Activated CD4-positive, alpha-beta T cell treated with anti-CD3 and anti-CD28 coated beads, Interleukin-2, Interleukin-4, amounts not matched to agents 100 ng/mL and 50 ng/mL, durations not matched to agents 16 hours and 8 hours (primary cell): Measurements from ENCODE around the gene CYP4F2.
"Not testable (repeated sequence)": the region's sequence is repeated elsewhere in the genome, so short reads cannot be mapped to it uniquely, and the experiment has no call there.

ENCODE experiments used
- DNase-seq: peaks from one replicate; pipeline ENCODE4 v3.0.0-alpha.2; 2020; ENCODE audit warnings: low spot score

The CYP4F2 gene, protein sequence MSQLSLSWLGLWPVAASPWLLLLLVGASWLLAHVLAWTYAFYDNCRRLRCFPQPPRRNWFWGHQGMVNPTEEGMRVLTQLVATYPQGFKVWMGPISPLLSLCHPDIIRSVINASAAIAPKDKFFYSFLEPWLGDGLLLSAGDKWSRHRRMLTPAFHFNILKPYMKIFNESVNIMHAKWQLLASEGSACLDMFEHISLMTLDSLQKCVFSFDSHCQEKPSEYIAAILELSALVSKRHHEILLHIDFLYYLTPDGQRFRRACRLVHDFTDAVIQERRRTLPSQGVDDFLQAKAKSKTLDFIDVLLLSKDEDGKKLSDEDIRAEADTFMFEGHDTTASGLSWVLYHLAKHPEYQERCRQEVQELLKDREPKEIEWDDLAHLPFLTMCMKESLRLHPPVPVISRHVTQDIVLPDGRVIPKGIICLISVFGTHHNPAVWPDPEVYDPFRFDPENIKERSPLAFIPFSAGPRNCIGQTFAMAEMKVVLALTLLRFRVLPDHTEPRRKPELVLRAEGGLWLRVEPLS

DNA sequence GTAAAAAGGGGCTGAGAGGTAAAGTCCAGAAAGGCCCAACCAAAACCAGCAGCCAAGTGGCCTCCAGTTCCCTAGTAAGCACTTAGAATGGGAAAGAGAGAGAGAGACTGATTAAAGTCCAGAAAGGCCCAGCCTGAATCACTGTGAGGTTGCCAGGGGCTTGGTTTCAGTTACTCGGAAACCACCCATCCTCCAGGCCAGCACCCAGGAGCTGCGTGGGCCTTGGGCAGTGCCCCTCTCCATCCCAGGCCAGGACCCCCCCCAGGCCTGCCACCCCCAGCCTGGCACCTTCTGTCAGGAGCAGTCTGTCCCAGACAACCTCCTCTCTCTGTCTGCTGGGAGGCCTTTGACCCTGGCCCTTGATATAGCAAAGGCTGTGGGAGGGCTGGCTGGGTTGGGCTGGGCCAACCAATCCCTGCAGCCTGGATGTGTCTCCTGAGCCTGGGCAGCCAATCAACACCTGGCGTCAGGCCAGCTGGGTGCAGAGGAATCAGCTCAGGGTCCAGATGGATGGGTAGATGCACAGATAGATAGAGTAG, at the start of gene CYP4F2:
Gene CYP4F2 (minus strand): TSS at position 337 of the 539 bp plus-strand sequence. CDS start 463 bp downstream, outside the sequence.
- no peak for DNase-seq

DNA sequence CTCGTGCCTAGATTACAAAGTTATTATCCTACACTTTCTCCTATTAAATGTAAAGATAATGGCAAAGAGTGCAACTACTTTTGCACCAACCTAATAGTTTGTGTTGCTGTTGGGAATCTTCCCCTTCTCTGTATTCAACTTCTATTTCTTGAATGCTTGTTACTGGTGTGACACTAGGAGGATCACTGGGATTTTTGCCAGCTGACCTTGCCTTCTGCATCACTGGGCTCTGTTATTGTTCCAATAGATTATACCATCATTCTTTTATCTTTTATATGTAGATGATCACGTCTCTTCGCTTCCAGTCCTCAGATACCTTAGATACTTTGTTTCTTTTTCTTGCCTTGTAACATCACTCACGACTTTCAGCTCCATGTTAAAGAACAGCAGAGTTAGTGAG, 47.4 kb upstream of the CYP4F2 start:
- DNase-seq = no peak

DNA sequence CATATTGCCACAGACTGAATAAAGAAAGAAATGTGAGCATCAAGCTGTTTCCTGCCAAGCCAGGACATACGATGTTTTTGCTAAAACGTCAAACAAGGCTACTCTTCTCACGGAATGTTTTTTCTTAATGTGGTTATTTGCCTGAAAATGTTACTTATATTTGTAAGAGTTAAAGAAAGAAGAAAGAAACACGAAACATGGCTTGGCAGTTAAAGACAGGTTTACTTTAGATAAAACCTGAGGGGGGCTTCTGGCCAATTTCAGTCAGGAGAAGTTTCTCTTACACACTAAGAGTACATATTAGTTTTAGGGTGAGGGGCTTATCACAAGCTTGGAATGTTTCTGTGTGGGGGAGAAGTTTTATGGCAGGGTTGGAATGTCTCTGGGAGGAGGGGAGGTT, 46.5 kb upstream of the CYP4F2 start:
- DNase-seq = no peak

DNA sequence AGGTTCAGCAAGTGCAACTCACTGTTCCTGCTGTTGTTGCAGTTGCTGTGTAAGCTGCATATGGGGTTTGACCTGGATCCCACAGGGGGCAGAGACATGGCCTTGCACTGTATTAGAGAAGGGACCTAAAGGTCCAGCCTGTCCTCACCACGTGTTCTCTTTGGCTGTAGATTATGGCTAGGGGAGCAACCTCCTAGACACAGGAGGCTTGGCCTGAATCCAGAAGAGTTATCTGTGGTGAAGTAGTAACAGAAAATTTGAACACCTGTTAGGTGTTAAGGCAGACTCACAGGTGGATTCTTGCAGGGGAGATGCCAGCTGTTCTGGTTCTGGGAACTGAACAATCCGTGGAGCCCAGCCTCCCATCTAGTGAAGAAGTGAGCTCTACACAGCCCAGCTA, 39.9 kb upstream of the CYP4F2 start:
- DNase-seq = no peak

DNA sequence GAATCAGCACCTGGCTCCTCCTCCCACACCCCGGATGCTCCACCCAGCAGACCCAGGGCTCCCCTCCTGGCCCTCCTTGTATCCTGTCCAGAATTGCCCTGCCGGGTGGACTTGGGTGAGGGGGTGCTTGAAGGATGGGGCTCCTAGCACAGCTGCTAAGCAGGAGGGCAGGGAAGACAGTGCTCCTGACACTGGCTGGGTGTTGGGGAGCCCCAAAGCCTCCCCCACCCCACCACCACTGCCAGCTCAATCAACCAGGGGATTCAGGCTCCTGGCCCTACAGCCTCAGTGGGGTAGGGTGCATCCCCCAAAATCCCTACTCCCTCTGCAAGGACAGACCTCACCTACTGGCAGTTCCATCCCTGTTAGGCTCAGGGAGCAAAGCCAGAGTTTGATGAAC, 39.1 kb upstream of the CYP4F2 start:
- no peak for DNase-seq

DNA sequence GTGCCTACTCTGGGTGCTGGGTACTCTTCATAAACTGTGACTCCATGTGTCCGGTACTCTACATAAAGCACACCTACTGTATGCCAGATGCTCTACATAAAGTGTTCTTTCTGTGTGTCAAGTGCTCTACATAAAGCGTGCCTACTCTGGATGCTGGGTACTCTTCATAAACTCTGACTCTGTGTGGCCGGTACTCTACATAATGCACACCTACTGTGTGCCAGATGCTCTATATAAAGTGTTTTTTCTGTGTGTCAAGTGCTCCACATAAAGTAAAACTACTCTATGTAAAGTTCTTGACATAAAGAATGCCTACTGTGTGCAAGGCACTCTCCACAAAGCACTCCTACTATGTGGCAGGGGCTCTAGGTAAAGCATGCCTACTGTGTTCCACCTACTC, 38.3 kb upstream of the CYP4F2 start:
- no peak for DNase-seq

DNA sequence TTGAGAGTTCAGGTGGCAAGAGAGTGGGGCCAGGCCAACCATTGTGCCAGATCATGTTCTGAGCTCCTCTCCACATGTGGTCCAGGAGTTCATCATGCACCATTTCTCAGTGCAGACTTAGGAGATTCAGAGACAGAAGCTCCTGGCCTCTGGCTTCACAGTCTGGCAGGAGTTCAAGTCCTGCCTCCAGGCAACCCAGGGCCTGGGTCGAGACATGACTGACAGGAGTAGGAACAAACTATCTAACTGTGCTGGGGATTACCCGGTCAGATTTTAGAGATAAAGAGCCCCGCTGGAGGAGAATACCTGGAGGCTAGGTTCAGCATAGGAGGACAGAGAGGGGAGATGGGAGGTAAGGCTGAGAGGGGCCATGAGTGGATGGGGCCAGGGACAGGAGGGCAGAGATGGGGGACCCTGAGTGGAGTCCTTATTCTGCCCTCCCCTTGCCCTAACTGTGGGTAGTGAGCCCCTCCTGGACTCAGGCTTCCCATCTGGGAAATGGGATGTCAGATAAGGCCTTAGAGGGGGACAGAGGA, 37.4 kb upstream of the CYP4F2 start:
- DNase-seq = no peak

DNA sequence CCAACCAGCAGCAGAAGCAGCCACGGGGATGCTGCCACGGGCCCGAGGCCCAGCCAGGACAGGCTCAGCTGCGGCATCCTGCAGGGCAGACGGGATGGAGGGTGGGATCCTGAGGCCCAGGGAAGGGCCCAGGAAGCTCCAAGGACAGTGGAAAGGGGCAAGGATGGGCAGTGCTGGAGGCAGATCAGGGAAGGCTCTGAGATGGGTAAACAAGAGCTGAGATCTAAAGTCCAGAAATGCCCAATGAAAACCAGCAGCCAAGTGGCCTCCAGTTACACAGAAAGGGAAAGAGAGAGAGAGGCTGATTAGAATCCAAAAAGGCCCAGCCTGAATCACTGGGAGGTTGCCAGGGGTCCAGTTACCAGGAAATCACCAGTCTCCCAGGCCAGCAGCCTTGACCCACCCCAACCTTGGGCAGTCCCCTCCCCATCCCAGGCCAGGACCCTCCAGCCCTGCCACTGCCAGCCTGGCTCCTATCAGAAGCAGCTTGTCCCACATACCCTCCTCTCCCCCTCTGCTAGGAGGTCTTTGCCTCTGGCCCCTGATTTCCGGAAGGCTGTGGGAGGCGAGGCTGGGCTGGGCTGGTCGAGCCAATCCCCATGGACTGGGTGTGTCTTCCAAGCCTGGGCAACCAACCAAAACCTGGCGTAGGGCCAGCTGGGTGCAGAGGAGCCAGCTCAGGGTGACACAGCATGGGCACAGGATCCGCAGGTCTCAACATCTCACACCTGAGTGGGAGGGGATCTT, 36.6 kb upstream of the CYP4F2 start, which contains the start of gene CYP4F11:
Gene CYP4F11 (minus strand): TSS at position 198 of the 747 bp plus-strand sequence. CDS start 121 bp downstream, at position 77.
- DNase-seq = no peak

DNA sequence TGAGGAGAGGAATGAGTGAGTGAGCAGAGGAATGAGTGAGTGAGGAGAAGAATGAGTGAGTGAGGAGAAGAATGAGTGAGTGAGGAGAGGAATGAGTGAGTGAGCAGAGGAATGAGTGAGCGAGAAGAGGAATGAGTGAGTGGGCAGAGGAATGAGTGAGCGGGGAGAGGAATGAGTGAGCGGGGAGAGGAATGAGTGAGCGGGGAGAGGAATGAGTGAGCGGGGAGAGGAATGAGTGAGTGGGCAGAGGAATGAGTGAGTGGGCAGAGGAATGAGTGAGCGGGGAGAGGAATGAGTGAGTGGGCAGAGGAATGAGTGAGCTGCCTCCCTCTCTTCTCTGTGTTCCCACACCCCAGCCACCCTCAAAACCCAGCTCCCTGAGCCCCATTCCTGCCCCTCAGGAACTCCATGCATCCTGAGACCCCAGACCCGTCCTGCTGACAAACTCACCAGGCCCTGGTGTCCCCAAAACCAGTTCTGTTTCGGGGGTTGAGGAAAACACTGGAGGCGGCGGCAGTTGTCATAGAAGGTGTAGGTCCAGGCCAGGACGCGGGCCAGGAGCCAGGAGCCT, 36.0 kb upstream of the CYP4F2 start:
- not testable (repeated sequence) for DNase-seq

DNA sequence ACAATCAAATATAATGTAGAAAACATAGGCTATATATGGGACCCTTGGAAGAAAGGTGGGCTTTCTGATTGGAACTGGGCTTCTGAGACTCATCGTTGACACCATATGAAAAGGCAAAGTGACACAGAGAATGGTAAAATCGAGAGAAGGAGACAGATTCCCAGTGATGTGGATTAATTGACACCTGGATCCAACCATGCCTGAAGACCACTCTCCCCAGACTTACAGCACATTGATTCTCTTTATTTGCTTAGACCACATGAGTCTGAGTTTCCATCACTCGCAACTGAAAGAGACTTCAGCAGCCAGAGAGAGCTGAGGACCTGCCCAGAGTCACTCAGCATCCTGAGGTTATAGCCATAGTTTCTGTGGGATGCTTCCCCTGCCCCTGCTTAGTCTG, 30.4 kb upstream of the CYP4F2 start:
- no peak for DNase-seq

DNA sequence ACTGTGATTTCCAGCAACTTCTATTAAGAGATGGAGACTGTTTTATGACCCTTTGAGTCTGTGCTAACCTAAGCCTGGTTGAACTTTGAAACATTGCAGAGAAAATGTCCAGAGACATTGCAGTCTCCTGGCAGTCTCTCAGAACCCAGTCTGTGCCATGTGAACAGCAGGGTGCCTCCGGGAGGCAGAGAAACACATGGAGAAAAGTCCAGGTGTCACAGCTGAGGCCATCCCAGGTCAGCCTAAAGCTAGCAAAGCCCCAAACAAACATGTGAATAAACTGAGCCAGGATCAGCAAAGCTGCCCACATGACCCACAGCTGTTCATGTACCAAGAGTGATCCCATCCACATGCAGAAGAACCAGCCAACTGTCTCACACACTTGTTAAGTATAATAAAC, 28.6 kb upstream of the CYP4F2 start:
- no peak for DNase-seq

DNA sequence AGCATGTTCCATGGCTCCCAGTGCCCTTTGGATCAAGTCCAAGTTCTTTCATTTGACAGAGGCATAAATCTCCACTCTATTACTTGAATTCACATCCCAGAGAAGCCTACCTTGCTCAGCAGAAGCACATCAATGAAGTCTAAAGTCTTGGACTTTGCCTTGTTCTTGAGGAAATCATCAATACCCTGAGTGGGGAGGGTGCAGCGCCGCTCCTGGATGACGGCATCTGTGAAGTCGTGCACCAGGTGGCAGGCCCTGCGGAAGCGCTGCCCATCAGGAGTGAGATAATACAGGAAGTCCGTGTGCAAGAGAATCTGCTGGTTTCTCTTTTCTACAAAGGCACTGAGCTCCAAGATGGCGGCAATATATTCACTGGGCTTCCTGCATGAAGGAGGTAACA, 25.8 kb upstream of the CYP4F2 start:
- no peak for DNase-seq

DNA sequence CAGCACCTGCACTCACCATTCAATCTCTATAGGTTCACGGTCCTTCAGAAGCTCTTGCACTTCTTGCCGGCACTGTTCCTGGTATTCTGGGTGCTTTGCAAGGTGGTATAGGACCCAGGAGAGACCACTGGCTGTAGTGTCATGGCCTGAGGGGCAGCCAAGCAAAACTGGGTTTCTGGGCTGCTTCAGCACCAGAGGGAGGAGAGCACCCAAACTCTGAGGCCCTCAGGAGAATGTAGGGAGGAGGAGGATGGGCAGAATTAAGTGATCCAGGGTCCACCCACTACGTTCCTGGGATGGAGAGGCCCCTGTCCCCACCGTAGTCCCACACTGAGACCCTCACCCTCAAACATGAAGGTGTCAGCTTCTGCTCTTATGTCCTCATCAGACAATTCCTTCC, 24.1 kb upstream of the CYP4F2 start:
- DNase-seq = no peak

DNA sequence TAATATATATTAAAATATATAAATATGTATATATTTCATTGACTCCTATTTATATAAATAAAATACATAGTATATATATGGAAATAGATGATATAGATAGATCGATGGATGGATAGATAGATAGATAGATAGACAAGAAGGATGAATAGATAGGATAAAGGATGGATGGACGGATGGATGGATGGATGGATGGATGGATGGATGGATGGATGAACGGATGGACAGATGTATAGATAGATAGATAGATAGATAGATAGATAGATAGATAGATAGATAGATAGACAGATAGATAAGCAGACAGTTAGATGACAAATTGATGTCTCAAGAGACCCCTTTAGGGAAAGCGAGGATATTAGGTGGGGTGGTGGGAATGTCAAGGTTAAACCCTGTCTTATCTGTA, 21.4 kb upstream of the CYP4F2 start:
- no peak for DNase-seq

DNA sequence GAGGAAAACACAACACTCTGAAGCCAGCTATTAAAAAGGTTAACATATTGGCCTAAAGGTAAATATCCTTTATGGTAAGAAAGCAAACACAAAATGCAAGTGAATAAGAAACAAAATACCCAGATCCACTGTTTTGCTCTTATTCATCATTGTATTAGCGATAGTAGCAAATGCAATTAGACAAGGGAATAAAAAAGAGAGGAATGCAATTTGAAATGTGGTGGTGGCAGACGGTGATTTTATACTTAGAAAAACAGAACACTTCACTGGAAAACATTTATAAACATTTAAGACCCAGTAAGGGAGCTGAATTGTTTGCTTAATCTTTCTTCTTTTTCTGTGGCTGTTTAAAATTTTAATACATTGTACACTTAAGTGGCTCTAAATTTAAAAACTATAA, 17.2 kb upstream of the CYP4F2 start:
- no peak for DNase-seq

DNA sequence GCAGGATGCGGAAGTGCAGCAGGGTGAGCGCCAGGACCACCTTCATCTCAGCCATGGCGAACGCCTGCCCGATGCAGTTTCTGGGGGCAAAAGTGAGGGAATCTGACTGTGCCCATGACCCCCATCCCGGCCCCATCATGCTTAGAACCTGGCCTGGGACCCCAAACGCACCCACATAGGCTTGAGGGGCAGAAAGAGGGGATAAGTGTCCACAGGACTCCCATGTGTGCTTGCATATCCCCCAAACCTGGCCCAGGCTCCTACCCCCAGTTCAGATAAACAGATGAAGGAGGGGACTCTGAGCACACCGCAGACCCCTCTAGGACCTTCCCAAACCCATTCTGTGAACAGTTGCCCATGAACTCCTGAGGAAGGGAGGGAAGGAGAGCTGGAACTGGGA, 16.0 kb upstream of the CYP4F2 start:
- no peak for DNase-seq

DNA sequence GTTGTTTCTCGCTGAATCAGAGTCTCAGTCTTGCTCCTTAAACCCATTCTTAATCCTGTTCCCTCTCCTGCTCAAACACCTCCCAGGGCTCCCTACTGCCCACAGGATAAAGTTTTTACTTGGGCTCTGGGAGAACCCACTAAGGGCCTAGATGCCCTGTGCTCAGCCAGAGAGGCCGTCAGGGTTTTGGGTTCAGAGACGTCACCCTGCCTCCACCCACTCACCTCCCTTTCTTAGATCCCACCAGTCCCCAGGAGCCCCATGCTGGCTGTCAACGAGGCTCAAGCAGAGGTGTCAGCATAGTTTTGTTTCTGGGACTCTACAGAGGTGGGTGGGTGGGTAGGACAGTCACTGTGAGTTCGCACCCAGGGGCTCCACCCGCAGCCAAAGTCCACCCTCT, 15.5 kb upstream of the CYP4F2 start:
- no peak for DNase-seq

DNA sequence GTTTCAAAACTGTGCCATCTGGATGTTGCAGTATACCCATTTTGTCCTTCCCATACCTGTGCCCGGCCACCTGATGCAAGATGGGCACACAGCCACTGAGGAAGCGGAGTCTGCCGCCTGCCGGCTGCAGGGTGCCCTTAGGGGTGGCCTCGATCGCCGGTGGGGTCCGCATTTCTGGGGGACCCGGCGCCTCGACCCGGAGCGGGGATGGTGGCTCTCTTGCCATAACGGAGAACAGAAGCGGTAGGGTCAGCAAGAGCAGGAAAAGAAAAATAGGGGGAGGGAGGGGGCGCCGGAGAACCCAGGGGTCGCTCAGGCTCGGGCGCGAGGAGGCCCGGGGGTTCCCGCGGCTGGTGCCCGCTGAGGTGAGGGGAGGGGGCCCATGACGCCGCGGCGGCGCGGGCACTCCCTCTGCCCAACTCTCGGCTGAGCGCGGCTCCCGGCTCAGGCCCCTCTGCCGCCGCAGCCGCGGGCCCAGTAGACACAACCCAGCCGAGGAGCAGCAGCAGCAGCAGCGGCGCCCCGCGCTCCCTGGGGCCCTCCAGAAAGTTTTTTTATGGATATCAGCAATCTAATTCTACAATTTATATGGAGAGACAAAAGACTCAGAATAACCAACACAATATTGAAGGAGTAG, 13.8 kb upstream of the CYP4F2 start:
- no peak for DNase-seq

DNA sequence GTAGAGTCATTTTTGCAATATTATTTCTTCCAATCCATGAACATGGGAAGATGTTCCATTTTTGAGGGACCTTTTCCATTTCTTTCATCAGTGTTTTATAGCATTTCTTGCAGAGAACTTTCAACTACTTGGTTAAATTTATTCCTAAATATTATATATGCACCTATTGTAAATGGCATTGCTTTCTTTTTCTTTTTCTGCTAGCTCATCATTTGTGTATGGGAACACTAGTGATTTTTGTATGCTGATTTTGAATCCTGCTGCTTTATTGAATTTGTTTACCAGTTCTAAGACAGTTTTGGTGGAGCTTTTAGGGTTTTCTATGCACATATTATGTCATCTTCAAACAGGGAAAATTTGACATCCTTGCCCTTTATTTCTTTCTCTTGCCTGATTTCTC, 7.2 kb upstream of the CYP4F2 start:
- no peak for DNase-seq

DNA sequence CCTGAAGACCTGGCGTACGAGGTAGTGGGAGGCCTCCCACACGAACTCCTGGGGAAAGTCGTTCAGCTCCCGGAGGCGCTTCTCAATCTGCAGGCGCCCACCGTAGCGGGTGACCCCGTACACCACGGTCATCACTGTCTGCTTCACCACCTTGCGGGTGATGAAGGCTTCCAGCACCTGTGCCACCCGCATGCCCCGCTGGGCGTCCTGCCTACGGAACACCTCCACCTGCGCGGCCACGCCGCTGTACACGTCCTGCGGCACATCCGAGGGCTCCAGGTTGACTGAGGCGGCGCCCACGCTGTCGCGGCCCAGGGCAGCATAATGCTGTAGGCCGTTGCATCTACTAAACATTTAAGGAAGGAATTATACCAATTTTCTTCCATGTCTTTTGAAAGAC, 5.0 kb upstream of the CYP4F2 start:
- not testable (repeated sequence) for DNase-seq

DNA sequence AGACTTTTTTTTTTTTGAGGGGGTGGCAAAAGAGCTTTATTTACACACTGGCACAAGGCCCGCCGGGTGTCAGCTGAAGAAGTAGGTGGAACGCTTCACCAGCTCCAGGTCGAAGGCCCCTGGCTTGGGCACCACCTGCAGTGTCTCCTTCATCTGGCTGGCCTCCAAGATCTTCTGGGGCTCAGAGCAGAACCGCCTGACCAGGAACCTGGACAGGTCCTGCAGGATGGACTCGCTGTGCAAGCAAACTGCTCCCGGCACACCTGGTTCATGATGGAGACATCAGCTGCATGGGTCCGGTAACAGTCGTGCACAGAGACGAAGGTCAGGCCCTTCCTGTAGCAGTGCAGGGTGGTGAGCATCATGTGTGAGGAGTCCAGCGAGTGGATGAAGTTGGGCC, 4.4 kb upstream of the CYP4F2 start:
- DNase-seq = no peak

DNA sequence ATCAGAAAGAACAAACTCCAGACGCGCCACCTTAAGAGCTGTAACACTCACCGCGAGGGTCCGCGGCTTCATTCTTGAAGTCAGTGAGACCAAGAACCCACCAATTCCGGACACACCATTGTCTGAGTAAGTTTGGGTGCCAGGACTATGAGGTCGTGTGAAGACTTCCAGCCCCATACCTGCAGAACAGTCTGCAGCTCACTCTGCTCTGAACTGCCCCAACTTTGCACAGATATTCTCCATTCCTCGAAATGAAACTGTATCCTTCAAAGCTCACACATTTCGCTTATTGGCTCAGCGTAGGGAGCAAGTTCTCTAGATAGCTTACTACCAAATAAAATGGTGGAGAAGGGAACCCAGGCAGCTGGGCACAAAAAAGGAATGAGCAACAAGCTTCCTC, 2.6 kb upstream of the CYP4F2 start:
- no peak for DNase-seq
